ENCODE results near the gene CRIP1. TPM values are rescaled to one million over a fixed set of nuclear protein-coding genes. Genes with fewer than 3 reads are reported as not detected.

The CRIP1 gene
- total RNA-seq, 1 donor from 2014 or later: 7.0 TPM

GRCh38 chr14:105505101-105505500 is 18.4 kb downstream of the CRIP1 start:
- TF ChIP-seq, protein P1, sequence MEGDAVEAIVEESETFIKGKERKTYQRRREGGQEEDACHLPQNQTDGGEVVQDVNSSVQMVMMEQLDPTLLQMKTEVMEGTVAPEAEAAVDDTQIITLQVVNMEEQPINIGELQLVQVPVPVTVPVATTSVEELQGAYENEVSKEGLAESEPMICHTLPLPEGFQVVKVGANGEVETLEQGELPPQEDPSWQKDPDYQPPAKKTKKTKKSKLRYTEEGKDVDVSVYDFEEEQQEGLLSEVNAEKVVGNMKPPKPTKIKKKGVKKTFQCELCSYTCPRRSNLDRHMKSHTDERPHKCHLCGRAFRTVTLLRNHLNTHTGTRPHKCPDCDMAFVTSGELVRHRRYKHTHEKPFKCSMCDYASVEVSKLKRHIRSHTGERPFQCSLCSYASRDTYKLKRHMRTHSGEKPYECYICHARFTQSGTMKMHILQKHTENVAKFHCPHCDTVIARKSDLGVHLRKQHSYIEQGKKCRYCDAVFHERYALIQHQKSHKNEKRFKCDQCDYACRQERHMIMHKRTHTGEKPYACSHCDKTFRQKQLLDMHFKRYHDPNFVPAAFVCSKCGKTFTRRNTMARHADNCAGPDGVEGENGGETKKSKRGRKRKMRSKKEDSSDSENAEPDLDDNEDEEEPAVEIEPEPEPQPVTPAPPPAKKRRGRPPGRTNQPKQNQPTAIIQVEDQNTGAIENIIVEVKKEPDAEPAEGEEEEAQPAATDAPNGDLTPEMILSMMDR (conservative IDR thresholded peaks at IDR 0.05; ENCODE audit: low read depth, low read length): no peak

GRCh38 chr14:105507247-105507646 is 20.6 kb downstream of the CRIP1 start:
- TF ChIP-seq, protein P1 (conservative IDR thresholded peaks at IDR 0.05; ENCODE audit: low read depth, low read length): no peak
- DNase-seq (ENCODE audit: low read depth): no peak
- H3K4me3 ChIP-seq (ENCODE audit: low read depth, low read length): no peak overlapping the region

More at GRCh38 chr14:105505101-105505500, 18.4 kb downstream of the CRIP1 start:
- no peak for DNase-seq (ENCODE audit: low read depth)
- no peak overlapping the region for H3K4me3 ChIP-seq (ENCODE audit: low read depth, low read length)

DNA sequence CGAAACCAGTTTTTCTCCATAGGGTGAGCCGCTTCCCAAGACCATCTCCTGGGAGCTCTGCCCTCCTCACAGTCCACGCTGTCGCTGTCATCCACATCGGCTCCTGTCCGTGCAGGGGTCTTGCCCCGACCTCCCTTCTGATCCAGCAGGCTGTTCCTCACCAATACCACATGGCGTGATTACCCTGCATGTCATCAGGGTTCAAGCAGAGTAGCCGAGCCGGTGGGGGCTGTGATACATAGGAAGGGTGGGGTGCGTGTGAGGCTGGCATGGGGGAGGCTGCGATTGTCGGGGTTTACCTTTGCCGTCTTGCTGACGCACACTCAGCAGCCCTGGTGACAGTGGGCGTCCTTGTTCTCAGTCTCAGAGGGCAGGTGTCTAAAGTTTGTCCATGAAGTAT is 21.4 kb downstream of the CRIP1 start:
- TF ChIP-seq, protein P1 (conservative IDR thresholded peaks at IDR 0.05; ENCODE audit: low read depth, low read length): no peak
- H3K4me3 ChIP-seq (ENCODE audit: low read depth, low read length): no peak overlapping the region
- DNase-seq (ENCODE audit: low read depth): no peak

DNA sequence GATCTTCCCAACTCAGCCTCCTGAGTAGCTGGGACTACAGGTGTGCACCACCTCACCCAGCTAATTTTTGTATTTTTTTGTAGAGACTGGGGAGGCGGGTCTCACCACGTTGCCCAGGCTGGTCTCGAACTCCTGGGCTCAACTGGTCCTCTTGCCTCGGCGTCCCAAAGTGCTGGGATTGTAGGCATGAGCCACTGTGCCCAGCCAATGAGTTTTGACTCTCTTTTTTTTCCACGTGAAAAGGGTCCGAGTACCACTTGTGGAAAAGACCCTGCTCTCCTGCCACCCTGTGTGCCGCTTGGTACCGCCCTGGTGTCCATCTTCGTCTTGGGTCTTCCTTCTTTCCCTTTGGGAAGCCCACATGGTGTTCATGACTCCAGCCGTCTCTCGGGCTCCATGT is 21.9 kb downstream of the CRIP1 start:
- no peak for DNase-seq (ENCODE audit: low read depth)
- TF ChIP-seq, protein P1 (conservative IDR thresholded peaks at IDR 0.05; ENCODE audit: low read depth, low read length): no peak

GRCh38 chr14:105517096-105517495 is 30.4 kb downstream of the CRIP1 start:
- no peak for DNase-seq (ENCODE audit: low read depth)
- H3K4me3 ChIP-seq (ENCODE audit: low read depth, low read length): no peak overlapping the region
- TF ChIP-seq, protein P1 (conservative IDR thresholded peaks at IDR 0.05; ENCODE audit: low read depth, low read length): no peak

More for the DNA sequence above, 21.9 kb downstream of the CRIP1 start:
- no peak overlapping the region for H3K4me3 ChIP-seq (ENCODE audit: low read depth, low read length)

GRCh38 chr14:105519946-105520698 is 33.4 kb downstream of the CRIP1 start:
- H3K4me3 ChIP-seq (ENCODE audit: low read depth, low read length): no peak overlapping the region
- no peak for DNase-seq (ENCODE audit: low read depth)
- TF ChIP-seq, protein P1 (conservative IDR thresholded peaks at IDR 0.05; ENCODE audit: low read depth, low read length): no peak

GRCh38 chr14:105525326-105525725 is 38.6 kb downstream of the CRIP1 start:
- no peak for DNase-seq (ENCODE audit: low read depth)
- H3K4me3 ChIP-seq (ENCODE audit: low read depth, low read length): no peak overlapping the region
- TF ChIP-seq, protein P1 (conservative IDR thresholded peaks at IDR 0.05; ENCODE audit: low read depth, low read length): no peak

Measured in epithelial cell of proximal tubule (primary cell).